ENCODE data around the gene F12.

- TF ChIP-seq EZH2 (IDR thresholded peaks at IDR 0.05; ENCODE audit: borderline replicate concordance, low read depth, low read length, poor library complexity, severe bottlenecking) (no peak), CTCF (conservative IDR thresholded peaks at IDR 0.05; ENCODE audit: low read depth, low read length) (no peak)
Observed at GRCh38 chr5:177449140-177450061, 40.0 kb upstream of the F12 start.

Data from A673 (cell line).